HFF-Myc (cell line): ENCODE measurements around the gene MCRIP1.

ENCODE experiments used
- DNase-seq: peaks from one replicate; pipeline ENCODE4 v3.0.0-alpha.2; 2011; ENCODE audit warnings: low read depth; ENCODE audit errors: extremely low read depth
- H3K4me3 ChIP-seq: replicated peaks from 2 replicates; pipeline ENCODE4 v1.5.1; 2011; ENCODE audit warnings: low read depth, mild to moderate bottlenecking, control low read depth, low read length
- CTCF ChIP-seq: IDR thresholded peaks from 2 replicates; pipeline ENCODE4 v1.5.1; 2012; ENCODE audit warnings: mild to moderate bottlenecking, low read depth, low read length, control low read depth; ENCODE audit errors: missing control alignments

Gene MCRIP1

GRCh38 chr17:81870131-81870980, 37.3 kb upstream of the MCRIP1 start:
- DNase-seq = no peak
- H3K4me3 ChIP-seq = peak overlapping the region; percentile 84
- no peak for TF ChIP-seq CTCF

GRCh38 chr17:81869221-81870130, 36.4 kb upstream of the MCRIP1 start:
- peak overlapping the region; percentile 84 for H3K4me3 ChIP-seq
- peak; percentile 84 for TF ChIP-seq CTCF
- DNase-seq = no peak

GRCh38 chr17:81868674-81869220, 35.7 kb upstream of the MCRIP1 start:
- peak overlapping the region; percentile 84 for H3K4me3 ChIP-seq
- no peak for DNase-seq
- no peak for TF ChIP-seq CTCF

GRCh38 chr17:81867991-81868673, 35.0 kb upstream of the MCRIP1 start:
- no peak for DNase-seq
- TF ChIP-seq CTCF = no peak
- peak overlapping the region; percentile 11; the same call in 1 of the 2 replicates for H3K4me3 ChIP-seq

GRCh38 chr17:81867170-81867990, 34.3 kb upstream of the MCRIP1 start:
- TF ChIP-seq CTCF = no peak
- H3K4me3 ChIP-seq = no peak overlapping the region
- DNase-seq = no peak
